Tibial nerve (tissue), 4 donors: Measurements from ENCODE around the gene USP7. TPM values are rescaled to one million over a fixed set of nuclear protein-coding genes. Genes with fewer than 3 reads are reported as not detected.
A peak's percentile ranks its signal among the peaks of the same experiment; 100 is the strongest.

Experiments
- DNase-seq, 2 donors: peaks; one replicate each; pipeline ENCODE4 v3.0.0-alpha.2; 2019; ENCODE audit warnings: low spot score in 2 of 2
- H3K27ac ChIP-seq, 4 donors: fragments of 200-600 bp; sonication (generic) in 3 of 4; one replicate each; pipeline ENCODE4 v1.5.1; 2017 to 2019; ENCODE audit warnings: mild to moderate bottlenecking in 1 of 4
- H3K27me3 ChIP-seq, 2 donors: fragments of 200-600 bp; sonication (generic) in 1 of 2; one replicate each; pipeline versions ENCODE4 v1.5.1 to v1.6.0; 2017 to 2019
- H3K36me3 ChIP-seq, 3 donors: fragments of 200-600 bp; sonication (generic); one replicate each; pipeline ENCODE4 v1.5.1; 2018 to 2019
- H3K4me1 ChIP-seq, 4 donors: fragments of 200-600 bp; sonication (generic) in 3 of 4; one replicate each; pipeline ENCODE4 v1.5.1; 2017 to 2019
- H3K4me3 ChIP-seq, 4 donors: fragments of 200-600 bp; sonication (generic) in 3 of 4; one replicate each; pipeline ENCODE4 v1.5.1; 2017 to 2019; ENCODE audit warnings: mild to moderate bottlenecking in 1 of 4, moderate library complexity in 1 of 4
- H3K9me3 ChIP-seq, 4 donors: fragments of 200-600 bp; sonication (generic) in 3 of 4; one replicate each; pipeline ENCODE4 v1.5.1; 2017 to 2019
- CTCF ChIP-seq, 5 experiments: fragments of 200-600 bp in 3 of 5; fragments of 450-650 bp in 2 of 5; sonication (generic) in 3 of 5; IDR thresholded peaks; one replicate each; pipeline ENCODE4 v1.5.1; 2016 to 2019; ENCODE audit warnings: antibody characterized with exemption in 5 of 5, mild to moderate bottlenecking in 3 of 5, moderate library complexity in 2 of 5
- EP300 ChIP-seq, 2 donors: sonication (generic); formaldehyde crosslinking; IDR thresholded peaks; one replicate each; pipeline ENCODE4 v1.6.1; 2017; ENCODE audit warnings: antibody characterized with exemption in 2 of 2, mild to moderate bottlenecking in 1 of 2
- POLR2A ChIP-seq, 2 donors: fragments of 450-650 bp; IDR thresholded peaks; one replicate each; pipeline ENCODE4 v1.6.1; 2017; ENCODE audit warnings: antibody characterized with exemption in 2 of 2, mild to moderate bottlenecking in 2 of 2, moderate library complexity in 2 of 2
- WGBS, 2 donors: methylation state at CpG; one replicate each; pipeline ENCODE4 v1.1.5; 2018; 5-methylcytosine and 5-hydroxymethylcytosine counted together
- total RNA-seq, 4 donors: library from RNA; depleted of rRNA; stranded (reverse); fragments of >200 nt; gene quantifications; one replicate each; pipeline ENCODE4 v1.1.0, GENCODE V29; 2016

USP7 gene
- total RNA-seq, 4 donors from 2014 or later = 83.4 to 114 (median 89.6) TPM

- Histone ChIP-seq H3K9me3 (no peaks in the 10 kb centered on the region), H3K4me3 (no peak overlapping the region), H3K4me1 (no peaks in the 10 kb centered on the region), H3K27ac (no peak overlapping the region), H3K27me3 (no peaks in the 10 kb centered on the region), H3K36me3 (peaks cover 0 to 100% (median 56%) of the 10 kb centered on the region in 3 donors)
- no peak for TF ChIP-seq POLR2A (IDR thresholded peaks at IDR 0.05)
- TF ChIP-seq CTCF (IDR thresholded peaks at IDR 0.05) = no peak
- TF ChIP-seq EP300 (IDR thresholded peaks at IDR 0.05) = no peak
- WGBS, 2 donors = 82 to 90% methylated on average over 14 of the region's 14 CpGs
- DNase-seq = no peak
Measured at GRCh38 chr16:8905795-8906591, 57.7 kb downstream of the USP7 start.

- H3K4me3 ChIP-seq = no peak overlapping the region
Measured at GRCh38 chr16:8905168-8905762, 58.4 kb downstream of the USP7 start.

DNA sequence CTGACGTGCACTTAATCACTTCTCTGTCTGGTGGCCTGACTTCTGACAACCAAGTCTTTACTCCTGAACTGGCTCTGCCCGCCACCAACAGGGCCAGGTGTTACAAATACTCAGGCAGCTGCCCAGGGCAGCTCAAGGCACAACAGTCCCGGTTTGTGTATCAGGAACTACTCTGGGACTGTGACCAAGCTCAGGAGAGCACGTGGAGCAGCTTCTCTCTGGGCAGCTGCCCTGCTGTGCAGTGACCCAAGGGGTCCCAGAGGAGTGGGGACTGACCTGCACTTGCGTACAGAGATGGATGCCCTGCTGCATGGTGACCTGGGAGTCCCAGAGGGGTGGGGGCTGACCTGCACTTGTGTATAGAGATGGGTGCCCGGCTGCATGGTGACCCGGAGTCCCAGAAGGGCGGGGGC lies 59.7 kb downstream of the USP7 start:
- H3K27me3 ChIP-seq = no peaks in the 10 kb centered on the region
- no peak overlapping the region for H3K4me3 ChIP-seq
- TF ChIP-seq EP300 (IDR thresholded peaks at IDR 0.05) = no peak
- TF ChIP-seq POLR2A (IDR thresholded peaks at IDR 0.05) = no peak
- TF ChIP-seq CTCF (IDR thresholded peaks at IDR 0.05) = no peak
- H3K9me3 ChIP-seq = no peaks in the 10 kb centered on the region
- WGBS, 2 donors = 89% methylated on average over 8 of the region's 8 CpGs
- DNase-seq = no peak
- H3K36me3 ChIP-seq = peaks cover 0 to 100% (median 52%) of the 10 kb centered on the region in 3 donors
- H3K27ac ChIP-seq = no peak overlapping the region
- no peaks in the 10 kb centered on the region for H3K4me1 ChIP-seq

More at GRCh38 chr16:8905168-8905762, 58.4 kb downstream of the USP7 start:
- no peak for DNase-seq
- 72 to 73% methylated on average over 13 of the region's 13 CpGs for WGBS, 2 donors
- no peak overlapping the region for H3K27ac ChIP-seq
- peaks cover 0 to 100% (median 56%) of the 10 kb centered on the region in 3 donors for H3K36me3 ChIP-seq
- no peaks in the 10 kb centered on the region for H3K9me3 ChIP-seq
- no peaks in the 10 kb centered on the region for H3K4me1 ChIP-seq
- no peaks in the 10 kb centered on the region for H3K27me3 ChIP-seq
- TF ChIP-seq EP300 (IDR thresholded peaks at IDR 0.05) (no peak), CTCF (IDR thresholded peaks at IDR 0.05) (peak in 1 of 5 experiments; percentile 22)

- no peak for DNase-seq
- Histone ChIP-seq H3K9me3 (no peaks in the 10 kb centered on the region), H3K27me3 (no peaks in the 10 kb centered on the region), H3K4me1 (no peaks in the 10 kb centered on the region), H3K4me3 (no peak overlapping the region), H3K27ac (no peak overlapping the region), H3K36me3 (peaks cover 0 to 100% (median 52%) of the 10 kb centered on the region in 3 donors)
- 94% methylated on average over 9 of the region's 9 CpGs for WGBS, 2 donors
- no peak for TF ChIP-seq POLR2A (IDR thresholded peaks at IDR 0.05)
- no peak for TF ChIP-seq EP300 (IDR thresholded peaks at IDR 0.05)
- no peak for TF ChIP-seq CTCF (IDR thresholded peaks at IDR 0.05)
Measured at GRCh38 chr16:8903004-8903403, 60.7 kb downstream of the USP7 start.

GRCh38 chr16:8901320-8901861 lies 62.3 kb downstream of the USP7 start:
- no peak overlapping the region for H3K27ac ChIP-seq
- no peaks in the 10 kb centered on the region for H3K27me3 ChIP-seq
- WGBS, 2 donors = 81 to 85% methylated on average over 13 of the region's 13 CpGs
- DNase-seq = no peak
- H3K4me1 ChIP-seq = no peaks in the 10 kb centered on the region
- TF ChIP-seq POLR2A (IDR thresholded peaks at IDR 0.05) = no peak
- no peak for TF ChIP-seq EP300 (IDR thresholded peaks at IDR 0.05)
- no peak for TF ChIP-seq CTCF (IDR thresholded peaks at IDR 0.05)
- no peaks in the 10 kb centered on the region for H3K9me3 ChIP-seq
- peaks cover 0 to 100% (median 56%) of the 10 kb centered on the region in 3 donors for H3K36me3 ChIP-seq
- no peak overlapping the region for H3K4me3 ChIP-seq
